Tibial nerve (tissue), 3 donors: ENCODE data around the gene PDE8B.

Experiments
- POLR2A ChIP-seq, 2 donors: fragments of 450-650 bp; IDR thresholded peaks; one replicate each; pipeline ENCODE4 v1.6.1; 2017; ENCODE audit warnings: antibody characterized with exemption in 2 of 2, mild to moderate bottlenecking in 2 of 2, moderate library complexity in 2 of 2
- TF ChIP-seq, protein P1 (sequence below), 5 experiments: fragments of 200-600 bp in 3 of 5; fragments of 450-650 bp in 2 of 5; sonication (generic) in 3 of 5; IDR thresholded peaks; one replicate each; pipeline ENCODE4 v1.5.1; 2016 to 2019; ENCODE audit warnings: antibody characterized with exemption in 5 of 5, mild to moderate bottlenecking in 3 of 5, moderate library complexity in 2 of 5

- TF ChIP-seq, protein P1, sequence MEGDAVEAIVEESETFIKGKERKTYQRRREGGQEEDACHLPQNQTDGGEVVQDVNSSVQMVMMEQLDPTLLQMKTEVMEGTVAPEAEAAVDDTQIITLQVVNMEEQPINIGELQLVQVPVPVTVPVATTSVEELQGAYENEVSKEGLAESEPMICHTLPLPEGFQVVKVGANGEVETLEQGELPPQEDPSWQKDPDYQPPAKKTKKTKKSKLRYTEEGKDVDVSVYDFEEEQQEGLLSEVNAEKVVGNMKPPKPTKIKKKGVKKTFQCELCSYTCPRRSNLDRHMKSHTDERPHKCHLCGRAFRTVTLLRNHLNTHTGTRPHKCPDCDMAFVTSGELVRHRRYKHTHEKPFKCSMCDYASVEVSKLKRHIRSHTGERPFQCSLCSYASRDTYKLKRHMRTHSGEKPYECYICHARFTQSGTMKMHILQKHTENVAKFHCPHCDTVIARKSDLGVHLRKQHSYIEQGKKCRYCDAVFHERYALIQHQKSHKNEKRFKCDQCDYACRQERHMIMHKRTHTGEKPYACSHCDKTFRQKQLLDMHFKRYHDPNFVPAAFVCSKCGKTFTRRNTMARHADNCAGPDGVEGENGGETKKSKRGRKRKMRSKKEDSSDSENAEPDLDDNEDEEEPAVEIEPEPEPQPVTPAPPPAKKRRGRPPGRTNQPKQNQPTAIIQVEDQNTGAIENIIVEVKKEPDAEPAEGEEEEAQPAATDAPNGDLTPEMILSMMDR (IDR thresholded peaks at IDR 0.05) = no peak
- TF ChIP-seq POLR2A (IDR thresholded peaks at IDR 0.05) = no peak
These were observed 148.8 kb downstream of the PDE8B start for GRCh38 chr5:77359231-77359630.
